Activated B cell treated with CpG ODN at 0.5 μM for 24 hours (primary cell): ENCODE measurements around the gene NOXO1. TPM values are rescaled to one million over a fixed set of nuclear protein-coding genes. Genes with fewer than 3 reads are reported as not detected.

ENCODE experiments used
- ATAC-seq: fragments of 200-7000 bp; cut with Tn5 transposase; one replicate; pipeline ENCODE4 v1.10.0; 2021; ENCODE audit warnings: low read depth, mild to moderate bottlenecking, moderate library complexity
- CTCF ChIA-PET: fragments of 350-600 bp; sonication (Branson Sonifier 250); formaldehyde crosslinking; loops from one replicate; lab custom pipeline; 2021; ENCODE audit warnings: antibody characterized with exemption; lab: Charles Lee
- POLR2A ChIA-PET: fragments of 350-600 bp; sonication (Branson Sonifier 250); formaldehyde crosslinking; loops from one replicate; lab custom pipeline; 2021; ENCODE audit warnings: antibody characterized with exemption; lab: Charles Lee
- DNase-seq: peaks from one replicate; pipeline ENCODE4 v3.0.0; 2022
- H3K27ac Mint-ChIP-seq: one replicate; pipeline ENCODE4 v1.8.0; 2020; ENCODE audit warnings: mixed read lengths
- H3K27me3 Mint-ChIP-seq: one replicate; pipeline ENCODE4 v1.8.0; 2021; ENCODE audit warnings: mixed read lengths
- H3K36me3 Mint-ChIP-seq: one replicate; pipeline ENCODE4 v1.8.0; 2021; ENCODE audit warnings: low read depth, mixed read lengths
- H3K4me1 Mint-ChIP-seq: one replicate; pipeline ENCODE4 v1.8.0; 2021; ENCODE audit warnings: mixed read lengths
- H3K4me3 Mint-ChIP-seq: one replicate; pipeline ENCODE4 v1.8.0; 2020; ENCODE audit warnings: mild to moderate bottlenecking, mixed read lengths
- H3K9me3 Mint-ChIP-seq: one replicate; pipeline ENCODE4 v1.8.0; 2020; ENCODE audit warnings: mixed read lengths
- CTCF ChIP-seq: fragments of 200-600 bp; IDR thresholded peaks from one replicate; pipeline ENCODE4 v1.8.0; 2022; ENCODE audit warnings: antibody characterized with exemption, mild to moderate bottlenecking
- intact Hi-C: fragments of 100-400 bp; cut with micrococcal nuclease; formaldehyde crosslinking; loops from one replicate; pipeline ENCODE4 v1.15.1; 2024
- total RNA-seq: library from RNA; stranded (reverse); gene quantifications from 2 replicates; pipeline ENCODE4 v1.2.3, GENCODE V29; 2022

Gene NOXO1
- total RNA-seq, 1 donor from 2014 or later, result 0.73 TPM

- no peak for TF ChIP-seq CTCF
- H3K4me1 Mint-ChIP-seq, result peaks cover 14% of the 10 kb centered on the region
- peaks cover 10% of the 10 kb centered on the region for H3K27me3 Mint-ChIP-seq
- no peaks in the 10 kb centered on the region for H3K9me3 Mint-ChIP-seq
- intact Hi-C loops, result no loop called here
- ChIA-PET CTCF (no interaction called here), POLR2A (interaction anchor here (0.5 to 21.9 kb wide), 3 partner anchors 16 to 174 kb away, joined by 4 to 351 read pairs (median 11); partner anchors contain the start of genes NDUFB10, RNF151 and RPS2)
- H3K4me3 Mint-ChIP-seq, result no peak overlapping the region
- no peak overlapping the region for H3K27ac Mint-ChIP-seq
- H3K36me3 Mint-ChIP-seq, result peaks cover 37% of the 10 kb centered on the region
- ATAC-seq, result no peak
- no peak for DNase-seq
Observed at GRCh38 chr16:1977875-1978268, 3.4 kb downstream of the NOXO1 start.

- no peak for DNase-seq
- Mint-ChIP-seq H3K4me3 (no peak overlapping the region), H3K9me3 (no peaks in the 10 kb centered on the region), H3K4me1 (peaks cover 16% of the 10 kb centered on the region), H3K27ac (no peak overlapping the region), H3K36me3 (peaks cover 37% of the 10 kb centered on the region), H3K27me3 (peaks cover 7% of the 10 kb centered on the region)
- no peak for ATAC-seq
- POLR2A ChIA-PET, result interaction anchor here (21.9 kb wide), 1 partner anchor 15 kb away, joined by 351 read pairs; the partner anchor contains the start of genes NDUFB10, RNF151 and RPS2
- intact Hi-C loops, result no loop called here
- CTCF ChIA-PET, result no interaction called here
- no peak for TF ChIP-seq CTCF
Observed at GRCh38 chr16:1976951-1977874, 4.1 kb downstream of the NOXO1 start.

GRCh38 chr16:1976216-1976520 is 5.1 kb downstream of the NOXO1 start:
- TF ChIP-seq CTCF, result no peak
- Mint-ChIP-seq H3K9me3 (no peaks in the 10 kb centered on the region), H3K4me3 (no peak overlapping the region), H3K36me3 (peaks cover 41% of the 10 kb centered on the region), H3K27me3 (peaks cover 2% of the 10 kb centered on the region), H3K27ac (no peak overlapping the region), H3K4me1 (peaks cover 20% of the 10 kb centered on the region)
- DNase-seq (no peak), ATAC-seq (no peak)
- intact Hi-C loops, result no loop called here
- POLR2A ChIA-PET, result interaction anchor here (21.9 kb wide), 1 partner anchor 14 kb away, joined by 351 read pairs; the partner anchor contains the start of genes NDUFB10, RNF151 and RPS2
- CTCF ChIA-PET, result no interaction called here

- H3K36me3 Mint-ChIP-seq, result peaks cover 41% of the 10 kb centered on the region
- no peaks in the 10 kb centered on the region for H3K9me3 Mint-ChIP-seq
- CTCF ChIA-PET, result no interaction called here
- TF ChIP-seq CTCF, result no peak
- no peaks in the 10 kb centered on the region for H3K27me3 Mint-ChIP-seq
- POLR2A ChIA-PET, result interaction anchor here (1.0 to 21.9 kb wide), 2 partner anchors 11 to 13 kb away, joined by 4 to 351 read pairs; partner anchors contain the start of genes NDUFB10, RNF151 and RPS2
- H3K4me1 Mint-ChIP-seq, result peaks cover 23% of the 10 kb centered on the region
- no peak overlapping the region for H3K27ac Mint-ChIP-seq
- DNase-seq (no peak), ATAC-seq (no peak)
- no peak overlapping the region for H3K4me3 Mint-ChIP-seq
- intact Hi-C loops, result no loop called here
Observed at GRCh38 chr16:1975432-1976215, 5.6 kb downstream of the NOXO1 start.
